Inflammatory macrophage (primary cell): ENCODE data around the gene PCSK7.
A peak's percentile ranks its signal among the peaks of the same experiment; 100 is the strongest.

Experiments
- DNase-seq, 2 donors: peaks; one replicate each; pipeline ENCODE4 v3.0.0-alpha.2; 2020 to 2022

Gene PCSK7

DNA sequence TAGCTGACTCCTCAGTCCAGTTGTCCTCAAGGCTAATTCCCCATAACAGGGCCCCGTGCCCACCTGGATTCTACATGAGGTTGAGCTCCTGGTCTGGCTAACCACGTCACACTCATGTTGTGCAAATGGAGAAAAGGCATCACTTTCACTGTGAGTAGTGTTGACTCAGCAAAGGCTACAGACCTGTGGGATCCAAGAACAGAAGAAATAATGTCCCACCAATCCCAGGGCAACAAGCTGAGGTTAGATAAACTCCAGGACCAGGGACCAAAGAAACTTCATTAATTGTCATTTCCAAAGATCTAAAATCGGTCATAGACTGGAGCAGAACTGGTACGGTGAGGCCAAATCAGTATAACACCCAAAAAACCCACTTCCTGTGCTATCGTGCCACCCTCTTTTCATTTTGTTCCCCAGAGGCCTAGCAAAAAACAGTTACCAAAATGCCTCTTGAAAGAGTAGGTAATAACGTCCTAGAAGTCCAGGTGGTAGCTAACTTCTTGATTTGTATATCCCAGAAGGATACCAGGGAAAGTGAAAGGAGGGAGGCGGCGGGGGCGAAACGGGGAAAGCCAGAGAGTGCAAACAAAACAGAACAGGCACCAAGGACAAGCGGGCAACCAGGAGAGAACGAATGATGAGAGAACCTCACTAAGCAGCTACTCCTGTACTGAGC, 1.4 kb downstream of the PCSK7 start:
- no peak for DNase-seq

DNA sequence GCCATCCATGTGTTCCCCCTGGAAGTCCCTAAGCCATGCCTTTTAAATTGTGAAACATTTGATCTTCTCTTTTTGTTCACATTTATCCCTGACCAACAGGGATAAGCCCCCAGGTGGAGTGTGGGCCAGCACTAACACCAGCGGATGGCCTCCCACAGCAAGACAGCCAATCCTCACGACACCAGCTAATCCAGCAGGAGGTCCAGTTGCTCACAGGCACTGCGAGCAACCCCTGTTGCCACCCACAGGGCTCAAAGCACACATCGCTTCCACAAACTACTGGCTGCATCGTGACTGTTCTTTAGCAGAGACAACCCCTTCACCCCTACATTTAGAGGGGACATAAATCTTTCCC, 2.0 kb downstream of the PCSK7 start:
- no peak for DNase-seq

DNA sequence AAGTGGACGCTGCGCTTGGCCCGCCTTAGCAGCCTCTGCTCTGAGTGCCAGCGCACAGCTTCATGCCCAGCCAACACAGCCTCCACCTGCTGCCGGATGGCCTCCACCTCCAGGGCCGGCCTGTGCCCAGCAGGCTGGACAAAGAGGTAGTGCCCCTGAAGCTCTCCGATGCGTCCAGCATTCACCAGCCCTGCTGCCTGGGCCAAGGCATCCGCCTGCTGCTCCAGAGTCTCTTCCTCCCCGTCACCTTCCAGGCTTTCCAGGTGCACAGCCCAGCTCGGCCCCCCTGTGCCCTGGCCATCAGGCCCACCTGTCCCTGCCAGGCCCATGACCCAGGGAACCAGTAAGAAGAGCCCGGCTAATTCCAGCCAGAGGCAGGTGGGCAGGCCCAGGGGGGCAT, 2.5 kb downstream of the PCSK7 start:
- no peak for DNase-seq

DNA sequence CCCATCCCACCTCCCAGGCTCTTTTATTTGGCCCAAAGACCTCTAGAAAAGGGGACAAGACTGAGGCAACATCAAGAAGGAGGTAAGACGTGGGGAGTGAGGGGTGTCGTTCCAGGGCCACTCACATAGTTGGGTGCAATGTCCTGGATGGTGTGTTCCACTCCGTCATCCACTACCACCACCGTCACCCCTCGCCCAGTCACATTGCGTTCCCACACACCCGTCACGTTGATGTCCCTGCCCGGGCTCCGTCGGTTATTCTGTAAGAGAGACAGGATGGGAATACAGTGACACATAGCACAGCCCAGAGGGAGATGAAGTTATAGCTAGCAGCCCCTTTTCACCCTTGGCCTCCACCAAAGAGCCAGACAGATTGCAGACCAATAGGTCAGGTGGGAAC, 3.8 kb downstream of the PCSK7 start:
- no peak for DNase-seq

DNA sequence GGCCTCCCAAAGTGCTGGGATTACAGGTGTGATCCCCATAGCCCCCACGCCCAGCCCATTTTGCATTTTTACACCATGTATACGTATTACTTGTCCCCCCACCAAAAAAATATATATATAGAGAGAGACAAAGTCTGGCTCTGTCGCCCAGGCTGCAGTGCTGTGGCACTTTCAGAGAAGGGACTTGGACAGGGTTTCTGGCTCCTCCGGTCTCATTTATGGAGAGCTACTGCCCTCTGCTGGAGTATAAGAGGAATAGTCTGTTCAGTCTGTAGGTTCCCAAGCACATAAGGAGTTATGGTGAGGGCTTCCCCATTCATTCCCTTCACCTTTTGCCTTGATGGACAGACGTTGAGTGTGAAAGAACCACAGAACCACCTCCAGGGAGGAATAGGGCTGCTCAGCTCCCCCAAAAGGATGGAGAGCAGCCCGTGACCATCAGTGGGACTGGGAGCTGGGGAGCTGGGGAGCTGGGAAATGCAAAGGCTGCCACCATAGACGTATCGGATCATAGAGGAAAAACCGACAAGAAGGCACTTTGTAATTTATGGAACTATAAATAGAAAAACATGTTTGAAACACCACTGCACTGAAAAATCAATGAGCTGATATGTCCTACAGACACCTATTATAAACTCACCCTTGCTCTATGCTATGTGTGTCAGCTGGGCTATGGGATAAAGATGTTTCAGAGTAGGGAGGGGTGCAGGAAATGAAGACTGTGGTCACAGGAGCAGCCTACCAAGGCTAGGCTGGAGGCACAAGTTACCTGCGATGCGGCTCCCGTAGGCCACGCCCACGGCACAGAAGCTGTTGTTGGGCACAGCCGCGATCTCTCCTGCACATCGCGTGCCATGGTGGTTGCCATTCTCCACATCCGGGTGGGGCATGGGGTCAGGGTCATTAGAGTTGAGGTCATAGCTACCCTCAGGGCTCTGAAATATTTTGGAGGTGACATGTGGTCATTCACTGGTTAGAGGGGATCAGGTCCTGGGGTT, 5.2 kb downstream of the PCSK7 start:
- DNase-seq: peak; percentile 78 to 79

DNA sequence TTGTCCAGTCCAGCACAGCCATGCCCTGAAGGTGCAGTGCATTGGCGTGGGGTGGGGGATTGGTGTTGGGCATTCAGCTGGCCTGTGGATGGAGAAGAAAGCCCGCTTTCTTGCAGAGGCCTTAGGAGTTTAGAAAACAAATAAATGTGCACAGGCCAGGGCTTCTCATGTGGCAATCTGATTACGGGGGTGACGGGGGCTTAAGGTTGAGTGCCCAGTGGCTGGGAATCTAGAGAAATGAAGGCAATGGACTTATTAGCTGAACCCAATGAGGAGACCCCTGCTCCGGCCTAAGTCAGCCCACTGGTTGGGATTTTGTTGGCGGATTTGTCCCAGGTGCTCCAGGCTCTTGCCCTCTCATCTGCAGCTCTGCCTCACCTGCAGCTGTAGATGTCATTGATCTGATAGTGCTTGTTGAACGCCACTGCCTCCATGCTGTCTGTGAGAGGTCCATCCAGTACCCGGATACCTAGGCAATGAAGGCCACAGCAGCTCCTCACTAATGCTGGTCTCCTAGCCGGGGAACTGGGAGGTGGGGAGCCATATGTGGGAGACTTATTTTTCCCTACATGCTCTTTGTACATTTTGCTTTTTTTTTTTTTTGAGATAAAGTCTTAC, 6.2 kb downstream of the PCSK7 start:
- DNase-seq: no peak

DNA sequence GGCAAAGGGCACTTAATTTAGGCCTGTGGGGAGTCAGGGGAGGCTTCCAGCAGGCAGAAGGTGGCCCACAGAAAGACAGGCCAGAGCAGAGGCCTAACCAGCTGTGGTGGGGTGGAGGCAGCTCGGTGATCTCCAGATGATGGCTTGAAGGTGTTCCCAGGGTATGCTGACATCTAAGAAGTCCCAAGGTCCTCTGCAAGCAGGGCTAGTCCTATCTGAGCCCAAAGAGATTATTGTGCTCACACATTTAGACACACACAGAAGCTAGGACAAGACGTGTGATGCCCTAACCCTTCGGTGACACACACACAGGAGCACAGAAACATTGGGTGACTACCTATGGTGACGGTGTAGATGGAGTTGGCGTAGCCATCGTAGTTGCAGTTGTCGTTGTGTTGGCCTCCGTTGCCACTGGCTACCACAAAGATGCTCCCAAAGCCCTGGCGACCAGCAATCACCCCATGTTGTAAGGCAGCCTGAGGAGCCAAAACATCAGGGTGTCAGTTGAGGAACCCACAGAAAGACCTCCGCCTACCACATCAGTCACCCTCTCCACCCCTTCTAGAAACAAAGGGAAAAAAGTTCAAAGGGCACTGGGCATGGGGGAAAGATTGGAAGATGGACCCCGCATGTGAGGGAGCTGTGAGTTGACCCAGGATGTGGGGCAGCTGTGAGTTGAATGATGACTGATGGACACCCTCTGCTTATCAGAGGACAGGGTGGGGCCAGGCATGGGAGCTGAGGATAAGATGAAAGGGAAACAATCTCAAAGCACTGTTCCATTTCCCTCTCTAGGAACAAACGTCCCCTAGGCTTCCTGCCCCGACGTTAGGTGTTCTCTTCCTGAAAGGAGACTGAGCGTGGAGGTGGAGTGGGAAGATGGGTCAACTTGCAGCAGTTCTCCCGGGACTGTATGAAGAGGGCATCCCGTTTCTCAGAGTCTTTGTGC, 7.9 kb downstream of the PCSK7 start:
- no peak for DNase-seq

DNA sequence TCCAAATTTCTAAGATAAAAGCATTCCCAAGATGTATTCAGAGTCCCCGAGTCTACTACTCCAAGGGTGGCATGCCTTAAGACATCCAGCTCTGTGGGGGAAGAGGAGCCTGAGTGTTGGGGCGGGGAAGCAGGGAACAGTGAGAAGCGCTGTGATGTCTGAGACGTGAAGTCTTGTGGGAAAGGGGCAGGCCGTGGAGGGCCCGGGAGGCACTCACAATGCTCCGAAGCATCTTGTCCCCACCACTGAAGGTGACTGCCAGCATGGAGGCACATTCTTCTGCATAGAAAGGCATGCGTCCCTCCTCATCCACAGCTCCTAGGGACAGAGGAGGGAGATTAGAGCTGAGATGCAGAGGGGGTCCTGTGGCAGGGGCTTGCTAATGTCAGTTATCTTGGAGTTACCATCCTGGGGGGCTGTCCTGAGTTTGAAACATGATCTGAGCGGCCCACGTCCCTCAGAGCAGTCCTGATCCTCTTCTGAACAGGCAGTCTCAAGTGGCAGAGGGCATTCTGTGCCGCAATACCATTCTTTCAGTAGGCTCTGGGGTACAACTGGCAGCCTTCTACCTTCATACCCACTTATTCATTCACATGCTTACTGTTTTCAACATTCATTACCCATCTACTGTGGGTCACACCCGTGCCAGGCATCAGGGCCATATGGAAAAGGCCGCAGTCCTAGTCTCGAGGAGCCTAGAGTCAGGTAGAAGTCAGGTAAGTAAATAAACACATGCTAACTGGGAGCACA, 8.7 kb downstream of the PCSK7 start:
- DNase-seq: no peak

DNA sequence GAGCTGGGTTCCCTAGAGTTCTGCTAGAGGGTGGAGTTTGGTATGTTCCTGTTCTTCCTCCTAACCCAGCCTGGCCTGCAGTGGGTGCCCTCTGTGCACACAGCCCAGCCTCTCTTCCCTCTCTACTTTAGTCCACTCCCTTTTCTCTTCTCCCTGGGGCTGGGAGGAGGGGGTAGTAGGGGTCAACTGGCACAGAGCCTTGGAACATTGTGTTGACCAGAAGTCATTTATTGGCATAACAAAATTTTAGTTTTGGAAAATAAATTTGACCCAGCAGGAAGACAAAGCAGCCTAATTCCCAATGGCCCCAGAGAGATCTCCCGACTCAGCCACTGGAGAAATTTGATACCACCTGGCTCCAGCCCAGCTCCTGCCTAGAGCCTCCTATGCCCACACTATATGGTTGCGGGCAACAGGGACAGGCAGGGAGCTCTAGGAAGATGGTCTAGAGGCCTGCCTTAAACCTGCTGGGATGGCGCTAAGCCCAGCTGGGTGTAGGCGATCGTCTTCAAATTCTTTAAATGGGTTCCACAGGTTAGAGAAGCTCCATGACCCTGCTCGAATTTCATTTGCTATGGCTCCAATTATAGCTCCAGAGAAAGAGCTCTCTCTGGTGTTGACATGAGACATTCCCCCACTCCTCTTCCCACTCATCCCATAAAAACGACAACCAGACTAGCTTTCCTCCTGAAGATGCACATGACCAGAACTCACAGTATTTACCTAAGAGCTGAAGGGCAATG, 9.9 kb downstream of the PCSK7 start:
- DNase-seq: peak; percentile 19 to 28

DNA sequence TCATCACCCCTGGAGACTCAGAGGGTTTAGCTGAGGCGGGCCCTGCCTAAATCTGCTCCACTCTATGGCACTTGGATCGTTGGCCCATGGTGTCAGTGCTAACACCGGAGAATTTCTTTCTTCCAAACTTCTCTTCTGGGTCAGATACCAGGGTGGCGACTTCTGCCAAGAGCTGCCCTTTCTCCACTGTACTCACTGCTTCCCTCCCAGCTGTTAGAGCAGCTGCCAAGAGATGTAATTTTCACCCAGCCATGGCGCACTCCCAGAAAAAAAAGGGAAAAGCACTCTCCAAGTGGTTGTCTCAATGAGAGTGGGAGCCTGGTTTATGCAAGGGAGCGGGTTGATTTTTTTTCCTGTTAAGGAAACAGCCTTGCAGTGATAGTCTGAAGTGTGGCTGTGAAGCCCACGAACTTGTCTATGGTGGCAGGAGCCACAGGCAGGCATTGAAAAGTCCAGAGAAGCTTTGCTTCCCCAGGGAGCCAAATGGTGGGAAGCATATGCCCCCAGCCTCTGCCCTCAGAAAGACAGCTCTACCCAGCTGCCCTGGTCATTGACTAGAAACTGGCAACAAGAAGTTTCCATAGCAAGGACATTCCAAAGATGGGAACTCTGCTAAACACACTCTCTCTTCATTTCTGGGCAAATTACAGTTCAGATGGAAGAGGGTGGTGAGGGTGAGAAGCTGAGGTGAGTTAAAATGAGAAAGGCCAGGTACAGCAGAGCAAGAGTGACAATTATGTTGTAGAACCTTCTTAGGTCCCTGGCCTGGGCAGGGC, 10.7 kb downstream of the PCSK7 start:
- no peak for DNase-seq

DNA sequence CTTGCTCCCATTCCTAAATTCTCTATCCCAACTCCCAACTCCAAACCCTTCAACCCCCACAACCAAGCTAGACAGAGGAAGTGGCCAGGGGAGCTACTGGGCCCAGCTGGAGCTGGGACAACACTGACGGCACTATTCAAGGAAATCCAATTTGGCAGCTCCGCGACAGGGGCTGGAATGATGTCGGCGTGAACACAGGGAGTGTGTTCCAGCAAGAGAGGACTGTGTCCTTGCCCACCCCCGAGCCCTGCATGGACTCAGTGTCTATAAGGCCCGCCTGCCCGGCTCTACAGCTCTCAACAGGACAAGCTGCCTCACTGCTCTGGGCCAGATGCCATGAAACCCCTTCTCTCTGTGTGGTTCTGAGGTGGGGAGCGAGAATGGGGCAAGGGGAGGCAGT, 11.3 kb downstream of the PCSK7 start:
- DNase-seq: no peak

DNA sequence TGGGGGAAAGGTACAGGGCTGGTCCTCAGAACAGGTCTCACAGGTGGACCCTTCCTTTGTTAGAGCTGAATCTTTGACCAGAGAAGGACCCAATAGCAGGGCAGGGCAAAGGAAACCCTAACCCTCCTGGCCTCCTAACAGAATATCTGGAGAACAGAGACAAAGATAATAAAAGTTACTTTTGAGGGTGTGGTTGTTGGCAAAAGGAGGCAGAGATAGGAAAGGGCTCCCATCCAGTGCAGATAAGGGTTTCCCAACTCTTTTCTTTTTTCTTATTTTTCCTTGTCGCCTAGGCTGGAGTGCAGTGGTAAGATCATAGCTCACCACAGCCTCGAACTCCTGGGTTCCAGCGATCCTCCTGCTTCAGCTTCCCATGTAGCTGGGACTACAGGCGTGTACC, 11.9 kb downstream of the PCSK7 start:
- DNase-seq: no peak

DNA sequence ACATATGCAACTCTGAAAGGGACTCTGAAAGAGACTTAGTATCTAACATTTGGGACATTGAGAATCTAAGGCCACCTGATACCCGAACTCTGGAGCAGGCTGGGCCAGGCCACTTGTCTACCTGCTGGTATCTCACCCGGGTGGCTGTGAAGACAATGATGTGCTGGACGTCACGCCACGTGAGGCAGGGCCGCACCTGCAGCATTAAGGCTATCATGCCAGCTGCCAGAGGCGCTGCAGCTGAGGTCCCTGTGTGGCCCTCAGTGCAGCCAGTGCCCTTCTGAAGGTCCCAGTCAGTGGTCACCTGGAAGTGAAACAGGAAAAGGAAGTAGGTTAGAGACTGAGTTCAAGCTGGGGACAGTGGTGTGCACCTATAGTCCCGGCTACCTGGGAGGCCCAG, 12.4 kb downstream of the PCSK7 start:
- DNase-seq: no peak

DNA sequence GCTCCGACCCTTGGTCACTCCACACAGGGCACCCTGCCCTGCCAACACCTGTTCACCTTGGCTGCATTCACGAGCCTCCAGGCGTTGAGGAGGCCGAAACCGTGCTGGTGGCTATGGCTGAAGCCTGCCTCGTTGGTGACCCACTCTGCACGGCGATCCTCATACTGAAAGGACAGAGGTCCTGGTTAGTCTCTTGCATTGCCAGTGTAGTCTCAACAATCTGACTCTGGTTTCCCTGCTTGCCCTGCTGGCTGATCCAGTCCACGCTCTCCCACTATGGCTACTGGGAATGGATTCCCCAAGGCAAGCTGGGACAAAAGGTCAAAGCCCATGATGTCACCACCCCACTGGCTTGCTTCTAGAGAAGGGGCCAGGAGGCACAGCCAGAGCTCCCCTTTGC, 12.9 kb downstream of the PCSK7 start:
- DNase-seq: no peak

DNA sequence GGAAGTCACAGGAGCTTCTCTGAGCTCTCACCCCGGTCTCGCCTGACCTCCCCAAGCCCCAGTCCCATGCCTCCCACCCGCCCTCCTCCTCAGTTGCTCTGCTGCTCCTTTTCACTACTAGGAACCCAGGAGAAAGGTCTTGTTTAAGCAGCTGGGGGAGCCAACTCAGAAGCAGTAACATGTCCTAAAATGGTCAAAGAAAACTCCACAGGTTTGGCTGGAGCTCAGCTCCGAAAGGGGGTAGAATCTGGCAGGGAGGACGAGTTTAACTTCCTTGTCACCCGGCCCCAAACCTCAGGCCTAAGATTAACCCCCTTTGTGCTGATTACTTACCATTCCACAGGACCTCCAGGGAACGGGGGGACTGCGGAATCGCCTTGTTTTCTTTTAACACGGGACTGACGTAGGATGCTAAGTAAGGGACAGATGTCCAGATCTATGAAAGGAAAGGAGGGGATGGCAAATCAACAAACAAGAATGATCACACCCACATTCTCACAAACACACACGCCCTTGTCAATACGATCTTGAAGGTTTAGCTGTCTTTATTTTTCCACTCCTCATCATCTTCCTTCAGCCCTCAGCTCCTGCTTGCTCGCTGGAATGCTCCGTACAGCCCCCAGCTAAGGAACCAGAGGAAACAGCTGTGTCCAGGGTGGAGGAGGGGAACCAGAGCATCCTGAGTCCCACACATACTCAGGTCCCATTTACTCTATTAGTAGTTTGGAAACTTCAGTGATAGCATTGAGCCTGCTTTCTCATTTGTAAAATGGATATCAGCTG, 13.5 kb downstream of the PCSK7 start:
- DNase-seq: no peak

DNA sequence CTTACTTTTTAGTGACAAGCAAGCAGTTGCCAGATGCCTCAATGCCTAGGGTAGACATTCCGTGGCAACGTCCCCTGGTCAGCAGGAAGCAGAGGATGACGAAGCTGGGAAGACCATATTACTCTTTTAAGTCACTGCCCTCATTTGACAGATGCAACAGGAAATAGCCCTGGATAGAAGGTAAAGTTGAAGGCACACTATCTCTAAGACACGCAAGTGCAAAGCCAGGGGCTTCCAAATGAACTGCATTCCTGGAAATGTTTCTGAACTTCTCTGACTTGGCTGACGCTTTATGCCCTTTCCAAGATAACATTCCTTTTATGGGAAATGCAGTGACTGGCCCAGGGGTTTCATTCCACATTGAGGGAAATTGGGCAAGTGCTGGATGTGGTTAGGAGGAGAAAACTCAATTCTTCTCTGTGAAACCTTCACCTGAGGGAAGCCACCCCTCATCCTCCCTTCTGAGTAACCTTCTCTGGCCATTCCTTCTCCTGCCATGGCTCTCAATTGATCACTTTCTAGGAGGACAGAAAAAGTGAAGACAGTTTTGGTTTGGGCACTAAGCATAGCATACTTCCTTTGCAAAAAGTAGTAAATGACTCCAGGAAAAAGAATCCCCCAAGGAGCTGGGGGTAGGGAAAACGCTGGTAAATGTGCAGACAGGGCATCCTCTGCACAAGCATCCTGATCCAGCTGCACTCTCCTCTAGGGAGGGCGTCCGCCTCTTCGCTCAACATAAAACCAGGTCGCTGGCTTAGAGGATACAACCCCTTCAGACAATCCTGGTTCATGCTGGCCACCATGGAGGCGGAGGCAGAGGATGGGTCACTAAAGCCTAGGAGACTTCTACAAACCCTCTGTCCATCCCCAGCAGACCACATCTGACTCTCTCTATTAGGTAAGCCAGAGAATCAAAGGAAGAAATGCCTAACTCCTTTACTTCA, 14.5 kb downstream of the PCSK7 start:
- no peak for DNase-seq

DNA sequence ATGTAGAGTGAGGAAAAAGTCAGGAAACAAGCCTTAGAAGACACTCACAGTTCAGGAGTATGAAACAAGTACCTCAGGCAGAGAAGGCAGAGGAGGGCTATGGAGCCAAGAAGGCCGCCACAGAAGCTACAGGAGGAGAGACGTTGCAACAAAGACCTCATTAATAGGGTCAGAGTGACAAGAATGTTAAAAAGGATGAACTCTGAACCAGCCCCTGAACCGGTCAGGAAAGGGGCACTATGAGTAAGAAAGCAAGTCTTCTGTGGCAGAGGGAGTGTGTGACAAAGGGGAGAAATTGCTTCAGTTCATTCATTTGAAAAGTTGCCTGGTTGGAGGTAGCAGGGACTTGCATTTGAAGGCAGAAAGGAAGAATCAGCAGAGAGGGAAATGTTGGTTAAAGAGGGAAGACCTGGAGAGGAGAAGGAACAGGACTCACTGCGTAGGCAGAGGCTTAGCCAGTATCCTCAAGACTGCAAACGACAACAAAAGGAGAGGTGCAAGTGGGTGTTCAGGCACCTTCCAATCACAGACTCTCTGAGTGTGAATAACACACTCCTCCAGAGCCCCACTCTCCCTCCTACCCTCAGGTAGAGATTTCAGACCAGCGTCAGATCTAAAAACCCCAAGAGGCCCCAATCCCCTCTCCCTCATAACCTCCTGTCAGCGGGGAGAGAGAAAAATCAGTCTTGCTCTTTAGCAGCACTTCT, 17.3 kb downstream of the PCSK7 start:
- no peak for DNase-seq
